VCaP (cell line): ENCODE data around the gene GPR37L1.

Source experiments
- H3K27ac ChIP-seq: fragments of 450-650 bp; 2 replicates; pipeline ENCODE4 v1.5.1; 2017
- CTCF ChIP-seq: fragments of 450-650 bp; conservative IDR thresholded peaks from 2 replicates; pipeline ENCODE4 v1.5.1; 2017; ENCODE audit warnings: mild to moderate bottlenecking, moderate library complexity

Gene GPR37L1

GRCh38 chr1:202084791-202085681 is 37.7 kb upstream of the GPR37L1 start:
- TF ChIP-seq CTCF = no peak
- peak overlapping the region; percentile 3; the same call in 1 of the 2 replicates for H3K27ac ChIP-seq

- peak overlapping the region; percentile 42; the same call in 1 of the 2 replicates for H3K27ac ChIP-seq
- TF ChIP-seq CTCF = no peak
Observed at GRCh38 chr1:202085682-202086373, 36.9 kb upstream of the GPR37L1 start.

- peak overlapping the region; percentile 42; the same call in 1 of the 2 replicates for H3K27ac ChIP-seq
- TF ChIP-seq CTCF = no peak
Observed at GRCh38 chr1:202086579-202087350, 36.0 kb upstream of the GPR37L1 start.

GRCh38 chr1:202088206-202088605 is 34.5 kb upstream of the GPR37L1 start:
- no peak for TF ChIP-seq CTCF
- H3K27ac ChIP-seq = peak overlapping the region; percentile 42; the same call in 1 of the 2 replicates

- TF ChIP-seq CTCF = peak; percentile 41
- no peak overlapping the region for H3K27ac ChIP-seq
Observed at GRCh38 chr1:202090994-202091393, 31.7 kb upstream of the GPR37L1 start.

- no peak for TF ChIP-seq CTCF
- no peak overlapping the region for H3K27ac ChIP-seq
Observed at GRCh38 chr1:202093858-202094257, 28.9 kb upstream of the GPR37L1 start.

- no peak for TF ChIP-seq CTCF
- no peak overlapping the region for H3K27ac ChIP-seq
Observed at GRCh38 chr1:202101184-202101583, 21.5 kb upstream of the GPR37L1 start.
